IMR-90 (cell line): ENCODE data around the gene TEAD1. TPM values are rescaled to one million over a fixed set of nuclear protein-coding genes. Genes with fewer than 3 reads are reported as not detected.

ENCODE experiments used
- ATAC-seq: fragments of 200-7000 bp; cut with Tn5 transposase; 2 replicates; pipeline ENCODE4 v1.9.1; 2020; ENCODE audit warnings: low read depth, mild to moderate bottlenecking, moderate library complexity
- BruUV-seq: library from RNA; stranded (reverse); fragments of 400-500 nt; replicated peaks from 2 replicates; lab custom pipeline; 2021; lab: Mats Ljungman, UMichigan
- CTCF ChIA-PET: fragments of 300-600 bp; formaldehyde crosslinking; extraction: SDS; loops from one replicate; lab custom pipeline; 2021; ENCODE audit warnings: antibody characterized with exemption; lab: Yijun Ruan, JAX
- POLR2A ChIA-PET: fragments of 300-600 bp; sonication (Branson Sonifier 250); formaldehyde crosslinking; loops from one replicate; lab custom pipeline; 2022; ENCODE audit warnings: antibody characterized with exemption; ENCODE audit not compliant: unreplicated experiment; lab: Charles Lee
- DNase-seq: peaks from one replicate; pipeline ENCODE4 v3.0.0; 2013
- H2AFZ ChIP-seq: replicated peaks from 2 replicates; pipeline ENCODE3; 2013; ENCODE audit warnings: low read length, mild to moderate bottlenecking; ENCODE audit not compliant: poor library complexity
- H2AK5ac ChIP-seq: 2 replicates; pipeline ENCODE4 v1.6.1; 2013; ENCODE audit warnings: low read depth, low read length, inconsistent platforms
- H2AK9ac ChIP-seq: replicated peaks from 2 replicates; pipeline ENCODE3; 2013; ENCODE audit warnings: mild to moderate bottlenecking, low read depth, low read length, moderate library complexity; ENCODE audit not compliant: poor library complexity
- H2BK120ac ChIP-seq: 2 replicates; pipeline ENCODE4 v1.6.1; 2013; ENCODE audit warnings: low read depth, low read length, inconsistent platforms
- H2BK15ac ChIP-seq: 3 replicates; pipeline ENCODE4 v1.6.1; 2013; ENCODE audit warnings: low read depth, low read length, inconsistent platforms
- H2BK20ac ChIP-seq: 2 replicates; pipeline ENCODE4 v1.6.1; 2013; ENCODE audit warnings: low read depth, mild to moderate bottlenecking, inconsistent platforms, low read length, moderate library complexity
- H2BK5ac ChIP-seq: 2 replicates; pipeline ENCODE4 v1.6.1; 2013; ENCODE audit warnings: mild to moderate bottlenecking, low read depth, low read length, inconsistent platforms; ENCODE audit not compliant: poor library complexity, severe bottlenecking
- H3K14ac ChIP-seq: replicated peaks from 2 replicates; pipeline ENCODE4 v1.6.1; 2013; ENCODE audit warnings: low read depth, low read length, inconsistent platforms
- H3K18ac ChIP-seq: 2 replicates; pipeline ENCODE4 v1.6.1; 2013; ENCODE audit warnings: low read depth, low read length, control low read depth
- H3K23ac ChIP-seq: 2 replicates; pipeline ENCODE4 v1.6.1; 2013; ENCODE audit warnings: low read depth, low read length, inconsistent platforms
- H3K27ac ChIP-seq: 2 replicates; pipeline ENCODE4 v1.5.1; 2013; ENCODE audit warnings: mild to moderate bottlenecking, control low read depth, low read length; ENCODE audit not compliant: insufficient read depth
- H3K27me3 ChIP-seq: 2 replicates; pipeline ENCODE4 v1.6.1; 2013; ENCODE audit warnings: low read length; ENCODE audit not compliant: control insufficient read depth, insufficient read depth
- H3K36me3 ChIP-seq: 2 replicates; pipeline ENCODE4 v1.6.1; 2013; ENCODE audit warnings: low read length, mixed read lengths; ENCODE audit not compliant: control insufficient read depth, insufficient read depth
- H3K4ac ChIP-seq: 2 replicates; pipeline ENCODE4 v1.6.1; 2013; ENCODE audit warnings: low read depth, low read length, inconsistent platforms
- H3K4me1 ChIP-seq: 2 replicates; pipeline ENCODE4 v1.6.1; 2013; ENCODE audit warnings: low read length, mixed read lengths; ENCODE audit not compliant: control insufficient read depth, insufficient read depth
- H3K4me2 ChIP-seq: 2 replicates; pipeline ENCODE4 v1.6.1; 2013; ENCODE audit warnings: low read depth, mild to moderate bottlenecking, control low read depth, low read length, moderate library complexity
- H3K4me3 ChIP-seq: 2 replicates; pipeline ENCODE4 v1.5.1; 2013; ENCODE audit warnings: low read depth, mild to moderate bottlenecking, control low read depth, low read length, moderate library complexity; ENCODE audit not compliant: insufficient read depth
- H3K56ac ChIP-seq: 2 replicates; pipeline ENCODE4 v1.6.1; 2013; ENCODE audit warnings: low read length, inconsistent platforms; ENCODE audit not compliant: insufficient read depth; ENCODE audit errors: extremely low read depth
- H3K79me1 ChIP-seq, 2 experiments: 2 replicates each; pipeline ENCODE4 v1.6.1; 2013; ENCODE audit warnings: low read length in 2 of 2, inconsistent platforms in 1 of 2, low read depth in 1 of 2
- H3K9ac ChIP-seq: 2 replicates; pipeline ENCODE4 v1.6.1; 2013; ENCODE audit warnings: low read depth, low read length, control low read depth
- H3K9me1 ChIP-seq: 2 replicates; pipeline ENCODE4 v1.6.1; 2013; ENCODE audit warnings: low read length, inconsistent platforms; ENCODE audit not compliant: insufficient read depth
- H3K9me3 ChIP-seq: 2 replicates; pipeline ENCODE4 v1.6.1; 2013; ENCODE audit warnings: low read length; ENCODE audit not compliant: control insufficient read depth, insufficient read depth
- H4K20me1 ChIP-seq: 2 replicates; pipeline ENCODE4 v1.6.1; 2013; ENCODE audit warnings: low read length, inconsistent platforms; ENCODE audit not compliant: insufficient read depth
- H4K5ac ChIP-seq: 2 replicates; pipeline ENCODE4 v1.6.1; 2013; ENCODE audit warnings: mild to moderate bottlenecking, low read depth, low read length, control low read depth
- H4K8ac ChIP-seq, 2 experiments: 2 replicates each; pipeline ENCODE4 v1.6.1; 2013; ENCODE audit warnings: low read depth in 2 of 2, low read length in 2 of 2, control low read depth in 1 of 2, inconsistent platforms in 1 of 2
- H4K91ac ChIP-seq: 2 replicates; pipeline ENCODE4 v1.6.1; 2013; ENCODE audit warnings: low read depth, low read length, inconsistent platforms; ENCODE audit not compliant: insufficient read depth
- BHLHE40 ChIP-seq: fragments of 150-350 bp; IDR thresholded peaks from 2 replicates; pipeline ENCODE4 v1.6.1; 2016; ENCODE audit warnings: mild to moderate bottlenecking, low read depth, low read length
- CEBPB ChIP-seq: IDR thresholded peaks from 2 replicates; pipeline ENCODE4 v1.6.1; 2012; ENCODE audit warnings: low read depth, low read length, improper control_type of control experiment
- CHD1 ChIP-seq: IDR thresholded peaks from 2 replicates; pipeline ENCODE4 v1.6.1; 2012; ENCODE audit warnings: low read depth, low read length, improper control_type of control experiment
- MAFK ChIP-seq: IDR thresholded peaks from 2 replicates; pipeline ENCODE4 v1.6.1; 2012; ENCODE audit warnings: low read depth, low read length, improper control_type of control experiment
- MAZ ChIP-seq: IDR thresholded peaks from 2 replicates; pipeline ENCODE4 v1.6.1; 2012; ENCODE audit warnings: low read depth, mild to moderate bottlenecking, low read length, improper control_type of control experiment, moderate library complexity, borderline replicate concordance
- MXI1 ChIP-seq: IDR thresholded peaks from 2 replicates; pipeline ENCODE4 v1.6.1; 2012; ENCODE audit warnings: low read depth, mild to moderate bottlenecking, low read length, moderate library complexity, borderline replicate concordance
- NFE2L2 ChIP-seq: fragments of 150-350 bp; IDR thresholded peaks from 2 replicates; pipeline ENCODE4 v1.6.1; 2016; ENCODE audit warnings: low read depth, mild to moderate bottlenecking, low read length
- RAD21 ChIP-seq: IDR thresholded peaks from 2 replicates; pipeline ENCODE4 v1.6.1; 2012; ENCODE audit warnings: low read length, improper control_type of control experiment
- RCOR1 ChIP-seq: IDR thresholded peaks from 2 replicates; pipeline ENCODE4 v1.6.1; 2012; ENCODE audit warnings: mild to moderate bottlenecking, low read length, improper control_type of control experiment; ENCODE audit not compliant: insufficient replicate concordance
- RFX5 ChIP-seq: IDR thresholded peaks from 2 replicates; pipeline ENCODE4 v1.8.0; 2012; ENCODE audit warnings: low read depth, mild to moderate bottlenecking, low read length, moderate library complexity
- WGBS, 2 experiments: methylation state at CpG; one replicate each; pipeline versions ENCODE4 v1.1.5 to v1.1.7; 2013; ENCODE audit warnings: missing lambda C conversion rate in 2 of 2; ENCODE audit not compliant: insufficient read length in 1 of 2; ENCODE audit errors: extremely low coverage in 2 of 2; 5-methylcytosine and 5-hydroxymethylcytosine counted together
- dilution Hi-C: fragments of 300-500 bp; cut with HindIII; formaldehyde crosslinking; loops from one replicate; pipeline ENCODE4 v1.14.3; 2018; ENCODE audit warnings: low sequenced_read_pairs; ENCODE audit not compliant: unreplicated experiment
- in situ Hi-C: fragments of 300-500 bp; cut with MboI; formaldehyde crosslinking; loops from 3 replicates; pipeline ENCODE4 v1.14.3; 2019; ENCODE audit warnings: low sequenced_read_pairs, inconsistent platforms, mixed read lengths
- intact Hi-C: fragments of 100-400 bp; cut with micrococcal nuclease; formaldehyde crosslinking; loops from 2 replicates; pipeline ENCODE4 v1.10.0; 2022
- polyA plus RNA-seq, 3 experiments: library from polyadenylated mRNA; depleted of rRNA; stranded (reverse); fragments of >200 nt; gene quantifications; 2 replicates each; pipeline ENCODE4 v1.2.3, GENCODE V29; 2012; ENCODE audit warnings: low replicate concordance in 1 of 3
- total RNA-seq: library from RNA; depleted of rRNA; stranded (reverse); fragments of >200 nt; gene quantifications from 2 replicates; pipeline ENCODE4 v1.2.3, GENCODE V29; 2012
- TF ChIP-seq, protein P1 (sequence below): conservative IDR thresholded peaks from 2 replicates; pipeline ENCODE4 v1.5.1; 2012; ENCODE audit warnings: mild to moderate bottlenecking, low read depth, low read length, improper control_type of control experiment

Gene TEAD1
- total and polyA plus RNA-seq, 2 of the 4 experiments (the other 2 are of a cell fraction) = 51.8 to 69.2 TPM

DNA sequence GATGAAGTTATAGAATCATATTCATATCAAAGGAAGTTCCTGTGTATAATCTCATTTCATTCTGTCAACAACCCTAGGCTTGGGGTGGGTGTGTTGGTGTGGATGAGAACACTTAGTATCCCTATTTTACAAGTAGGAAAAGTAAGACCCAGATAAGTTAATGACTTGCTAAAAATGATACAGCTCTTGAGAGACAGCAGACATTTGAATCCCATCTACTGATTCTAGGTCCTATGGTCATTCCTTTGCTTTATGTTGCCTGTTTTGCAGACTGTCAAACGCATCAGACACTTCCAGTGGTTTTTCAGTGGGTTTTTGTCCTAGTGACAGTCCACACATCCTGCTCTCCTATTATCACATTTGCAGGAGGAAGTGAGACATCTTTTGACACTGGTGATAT, 153.1 kb downstream of the TEAD1 start:
- TF ChIP-seq RFX5 (no peak), RCOR1 (no peak), MAZ (no peak), MAFK (no peak), RAD21 (no peak), BHLHE40 (no peak), CEBPB (no peak), CHD1 (no peak), MXI1 (no peak), NFE2L2 (no peak)
- TF ChIP-seq, protein P1, sequence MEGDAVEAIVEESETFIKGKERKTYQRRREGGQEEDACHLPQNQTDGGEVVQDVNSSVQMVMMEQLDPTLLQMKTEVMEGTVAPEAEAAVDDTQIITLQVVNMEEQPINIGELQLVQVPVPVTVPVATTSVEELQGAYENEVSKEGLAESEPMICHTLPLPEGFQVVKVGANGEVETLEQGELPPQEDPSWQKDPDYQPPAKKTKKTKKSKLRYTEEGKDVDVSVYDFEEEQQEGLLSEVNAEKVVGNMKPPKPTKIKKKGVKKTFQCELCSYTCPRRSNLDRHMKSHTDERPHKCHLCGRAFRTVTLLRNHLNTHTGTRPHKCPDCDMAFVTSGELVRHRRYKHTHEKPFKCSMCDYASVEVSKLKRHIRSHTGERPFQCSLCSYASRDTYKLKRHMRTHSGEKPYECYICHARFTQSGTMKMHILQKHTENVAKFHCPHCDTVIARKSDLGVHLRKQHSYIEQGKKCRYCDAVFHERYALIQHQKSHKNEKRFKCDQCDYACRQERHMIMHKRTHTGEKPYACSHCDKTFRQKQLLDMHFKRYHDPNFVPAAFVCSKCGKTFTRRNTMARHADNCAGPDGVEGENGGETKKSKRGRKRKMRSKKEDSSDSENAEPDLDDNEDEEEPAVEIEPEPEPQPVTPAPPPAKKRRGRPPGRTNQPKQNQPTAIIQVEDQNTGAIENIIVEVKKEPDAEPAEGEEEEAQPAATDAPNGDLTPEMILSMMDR = no peak
- Histone ChIP-seq H2BK120ac (no peak overlapping the region), H3K9me1 (peaks cover 36% of the 10 kb centered on the region), H3K4ac (0 out of 2 replicates have a peak overlapping the region, but pooled peaks have one; percentile 44), H3K4me3 (no peak overlapping the region), H2BK15ac (no peak overlapping the region; the same call in 2 of the 3 replicates), H3K56ac (no peak overlapping the region), H3K27ac (no peak overlapping the region; the same call in 1 of the 2 replicates), H2AK5ac (no peak overlapping the region), H2BK5ac (peak overlapping the region; percentile 31), H2AFZ (no peak overlapping the region), H3K4me1 (peaks cover 16% of the 10 kb centered on the region), H3K9ac (no peak overlapping the region), H4K20me1 (peaks cover 82% of the 10 kb centered on the region), H3K18ac (peak overlapping the region; percentile 12; the same call in 1 of the 2 replicates), H3K14ac (peak overlapping the region; percentile 63), H4K5ac (no peak overlapping the region), H3K9me3 (no peaks in the 10 kb centered on the region), H3K36me3 (no peaks in the 10 kb centered on the region), H4K8ac (no peak overlapping the region), H3K4me2 (peak overlapping the region; percentile 88), H4K91ac (no peak overlapping the region), H2AK9ac (no peak overlapping the region), H3K27me3 (no peaks in the 10 kb centered on the region), H3K23ac (peak overlapping the region; percentile 78), H2BK20ac (no peak overlapping the region), H3K79me1 (peaks cover 23 to 88% of the 10 kb centered on the region in 2 experiments)
- in situ Hi-C loops (no loop called here), intact Hi-C loops (no loop called here), dilution Hi-C loops (no loop called here)
- no TSS peak for BruUV-seq
- ATAC-seq (no peak), DNase-seq (no peak)
- ChIA-PET CTCF (interaction anchor here (2.3 kb wide), 1 partner anchor 61 kb away, joined by 12 read pairs; no protein-coding TSS in a partner anchor), POLR2A (interaction anchor here (0.6 kb wide), 1 partner anchor 37 kb away, joined by 3 read pairs; no protein-coding TSS in a partner anchor)
- WGBS, 2 experiments = no CpG with 5 or more reads among the region's 1 CpG
